ENCODE results near the gene KRTAP10-1.

GRCh38 chr21:44511219-44511937 lies 28.6 kb downstream of the KRTAP10-1 start:
- no peak for TF ChIP-seq CTCF (IDR thresholded peaks at IDR 0.05)
- TF ChIP-seq POLR2A (IDR thresholded peaks at IDR 0.05), result no peak

Measured in uterus (tissue), 2 donors.